Glutamatergic neuron (in vitro differentiated cells): Measurements from ENCODE around the gene RING1. TPM values are rescaled to one million over a fixed set of nuclear protein-coding genes. Genes with fewer than 3 reads are reported as not detected.

Source experiments
- DNase-seq: peaks from one replicate; pipeline ENCODE4 v3.0.0; 2022
- H3K27ac Mint-ChIP-seq: one replicate; pipeline ENCODE4 v1.8.0; 2020; ENCODE audit warnings: mild to moderate bottlenecking, mixed read lengths, inconsistent platforms; ENCODE audit not compliant: unreplicated experiment
- H3K27me3 Mint-ChIP-seq: one replicate; pipeline ENCODE4 v1.8.0; 2020; ENCODE audit warnings: mild to moderate bottlenecking, moderate library complexity, mixed read lengths, inconsistent platforms; ENCODE audit not compliant: unreplicated experiment
- H3K36me3 Mint-ChIP-seq: one replicate; pipeline ENCODE4 v1.8.0; 2020; ENCODE audit warnings: mild to moderate bottlenecking, mixed read lengths, inconsistent platforms; ENCODE audit not compliant: unreplicated experiment
- H3K4me1 Mint-ChIP-seq: one replicate; pipeline ENCODE4 v1.8.0; 2020; ENCODE audit warnings: mild to moderate bottlenecking, low read depth, mixed read lengths, inconsistent platforms; ENCODE audit not compliant: unreplicated experiment
- H3K4me3 Mint-ChIP-seq: one replicate; pipeline ENCODE4 v1.8.0; 2020; ENCODE audit warnings: mild to moderate bottlenecking, mixed read lengths, inconsistent platforms; ENCODE audit not compliant: unreplicated experiment
- H3K9me3 Mint-ChIP-seq: one replicate; pipeline ENCODE4 v1.8.0; 2020; ENCODE audit warnings: mild to moderate bottlenecking, moderate library complexity, mixed read lengths, inconsistent platforms; ENCODE audit not compliant: unreplicated experiment
- total RNA-seq: library from RNA; stranded (reverse); fragmentation: NEBNext Ultra II Directional; extraction: Animal tissue kit (Norgen Biotek cat#: 25700); gene quantifications from one replicate; pipeline ENCODE4 v1.2.1, GENCODE V29; 2021; ENCODE audit not compliant: unreplicated experiment
- TF ChIP-seq, protein P1 (sequence below): fragments of 200-600 bp; sonication (generic); IDR thresholded peaks from one replicate; pipeline ENCODE4 v1.5.0; 2021; ENCODE audit not compliant: partially characterized antibody, unreplicated experiment

The RING1 gene
- total RNA-seq, 1 donor from 2014 or later, result 37.3 TPM

GRCh38 chr6:33193619-33194018, 14.7 kb upstream of the RING1 start:
- peaks cover 11% of the 10 kb centered on the region for H3K4me1 Mint-ChIP-seq
- TF ChIP-seq, protein P1, sequence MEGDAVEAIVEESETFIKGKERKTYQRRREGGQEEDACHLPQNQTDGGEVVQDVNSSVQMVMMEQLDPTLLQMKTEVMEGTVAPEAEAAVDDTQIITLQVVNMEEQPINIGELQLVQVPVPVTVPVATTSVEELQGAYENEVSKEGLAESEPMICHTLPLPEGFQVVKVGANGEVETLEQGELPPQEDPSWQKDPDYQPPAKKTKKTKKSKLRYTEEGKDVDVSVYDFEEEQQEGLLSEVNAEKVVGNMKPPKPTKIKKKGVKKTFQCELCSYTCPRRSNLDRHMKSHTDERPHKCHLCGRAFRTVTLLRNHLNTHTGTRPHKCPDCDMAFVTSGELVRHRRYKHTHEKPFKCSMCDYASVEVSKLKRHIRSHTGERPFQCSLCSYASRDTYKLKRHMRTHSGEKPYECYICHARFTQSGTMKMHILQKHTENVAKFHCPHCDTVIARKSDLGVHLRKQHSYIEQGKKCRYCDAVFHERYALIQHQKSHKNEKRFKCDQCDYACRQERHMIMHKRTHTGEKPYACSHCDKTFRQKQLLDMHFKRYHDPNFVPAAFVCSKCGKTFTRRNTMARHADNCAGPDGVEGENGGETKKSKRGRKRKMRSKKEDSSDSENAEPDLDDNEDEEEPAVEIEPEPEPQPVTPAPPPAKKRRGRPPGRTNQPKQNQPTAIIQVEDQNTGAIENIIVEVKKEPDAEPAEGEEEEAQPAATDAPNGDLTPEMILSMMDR, result no peak
- H3K36me3 Mint-ChIP-seq, result no peaks in the 10 kb centered on the region
- peaks cover 6% of the 10 kb centered on the region for H3K9me3 Mint-ChIP-seq
- DNase-seq, result no peak
- no peak overlapping the region for H3K27ac Mint-ChIP-seq
- H3K4me3 Mint-ChIP-seq, result peak overlapping the region; percentile 25
- peaks cover 6% of the 10 kb centered on the region for H3K27me3 Mint-ChIP-seq

GRCh38 chr6:33194431-33194979, 13.8 kb upstream of the RING1 start:
- H3K36me3 Mint-ChIP-seq, result no peaks in the 10 kb centered on the region
- H3K4me3 Mint-ChIP-seq, result no peak overlapping the region
- TF ChIP-seq, protein P1, result no peak
- DNase-seq, result no peak
- peaks cover 14% of the 10 kb centered on the region for H3K4me1 Mint-ChIP-seq
- H3K9me3 Mint-ChIP-seq, result peaks cover 9% of the 10 kb centered on the region
- peaks cover 8% of the 10 kb centered on the region for H3K27me3 Mint-ChIP-seq
- H3K27ac Mint-ChIP-seq, result no peak overlapping the region

DNA sequence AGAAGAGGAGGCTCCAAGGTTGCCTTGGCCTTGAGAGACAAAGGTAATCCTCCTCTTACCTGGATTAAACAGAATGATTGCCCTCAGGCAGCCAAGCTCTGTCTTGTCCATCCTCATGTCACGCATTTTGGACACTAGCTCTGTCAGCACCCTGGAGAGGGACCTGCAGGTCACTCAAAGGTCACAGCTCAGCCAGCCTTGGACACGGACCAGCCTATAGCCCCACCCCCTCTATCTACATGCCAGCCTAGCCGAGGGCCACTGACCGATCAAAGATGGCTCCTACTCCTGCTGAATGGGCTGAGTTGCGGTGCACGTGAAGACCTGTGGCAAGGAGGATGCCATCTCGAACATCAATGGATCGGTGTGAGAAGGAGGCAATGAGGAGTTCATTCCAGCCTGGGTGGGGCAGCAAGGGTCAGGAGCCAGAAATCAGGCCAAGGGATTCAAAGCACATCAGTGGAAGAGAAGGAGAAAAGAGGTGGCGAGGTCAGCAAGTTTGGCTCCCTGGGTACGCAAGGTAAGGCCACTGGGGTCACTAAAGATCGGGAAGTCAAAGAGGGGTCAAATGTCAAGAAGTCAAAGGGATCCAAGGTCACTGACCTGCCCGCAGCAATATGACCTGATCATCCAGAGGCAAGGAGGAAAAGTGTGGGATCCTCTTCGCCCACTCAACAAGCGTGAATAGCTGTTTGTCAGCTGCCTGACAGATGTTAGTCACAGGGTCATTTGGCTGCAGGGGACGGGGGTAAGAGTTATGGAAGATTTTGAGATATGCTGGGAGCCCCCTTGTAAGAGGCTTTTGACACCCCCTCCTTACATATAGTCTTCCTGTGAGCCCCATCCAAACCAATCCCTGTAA, 12.8 kb upstream of the RING1 start:
- H3K4me1 Mint-ChIP-seq, result peaks cover 12% of the 10 kb centered on the region
- peaks cover 10% of the 10 kb centered on the region for H3K9me3 Mint-ChIP-seq
- no peak overlapping the region for H3K27ac Mint-ChIP-seq
- no peaks in the 10 kb centered on the region for H3K36me3 Mint-ChIP-seq
- H3K27me3 Mint-ChIP-seq, result peaks cover 5% of the 10 kb centered on the region
- DNase-seq, result no peak
- no peak overlapping the region for H3K4me3 Mint-ChIP-seq
- TF ChIP-seq, protein P1, result no peak

- TF ChIP-seq, protein P1, result peak; percentile 74
- H3K4me3 Mint-ChIP-seq, result peak overlapping the region; percentile 68
- peaks cover 15% of the 10 kb centered on the region for H3K9me3 Mint-ChIP-seq
- no peak overlapping the region for H3K27ac Mint-ChIP-seq
- peaks cover 19% of the 10 kb centered on the region for H3K4me1 Mint-ChIP-seq
- H3K36me3 Mint-ChIP-seq, result no peaks in the 10 kb centered on the region
- DNase-seq, result no peak
- peaks cover 10% of the 10 kb centered on the region for H3K27me3 Mint-ChIP-seq
Measured at GRCh38 chr6:33197431-33198048, 10.8 kb upstream of the RING1 start.
